ENCODE measurements around the gene GRIN3B. TPM values are rescaled to one million over a fixed set of nuclear protein-coding genes. Genes with fewer than 3 reads are reported as not detected.
A peak's percentile ranks its signal among the peaks of the same experiment; 100 is the strongest.

GRIN3B gene
- total and polyA plus RNA-seq, 9 of the 15 experiments (the other 6 are each of a cell fraction or from before 2014, with no cell fraction given), result 0.06 to 0.95 (median 0.19) TPM; not detected in 6

GRCh38 chr19:1040476-1041271 lies 40.5 kb downstream of the GRIN3B start (continued):
- no peak for TF ChIP-seq ZBTB12 (CRISPR knock-in tag; IDR thresholded peaks at IDR 0.05)
- TF ChIP-seq CREBBP (IDR thresholded peaks at IDR 0.05; ENCODE audit: low read depth, low read length), result no peak
- no peak for TF ChIP-seq ZNF143 (CRISPR knock-in tag; IDR thresholded peaks at IDR 0.05)
- TF ChIP-seq EWSR1 (IDR thresholded peaks at IDR 0.05; ENCODE audit: borderline replicate concordance, low read depth, partially characterized antibody), result no peak
- no peak for TF ChIP-seq ZNF12 (CRISPR knock-in tag; IDR thresholded peaks at IDR 0.05)
- no peak for TF ChIP-seq CBX5 (IDR thresholded peaks at IDR 0.05; ENCODE audit: borderline replicate concordance, low read depth)
- no peak for TF ChIP-seq NFE2L1 (tag; IDR thresholded peaks at IDR 0.05; ENCODE audit: borderline replicate concordance, low read depth)
- TF ChIP-seq HINFP (tag; conservative IDR thresholded peaks at IDR 0.05; ENCODE audit: low read depth), result no peak
- no peak for TF ChIP-seq ZNF134 (CRISPR knock-in tag; conservative IDR thresholded peaks at IDR 0.05)
- no peak for TF ChIP-seq NR2F6 (CRISPR knock-in tag; IDR thresholded peaks at IDR 0.05)
- TF ChIP-seq MIER1 (IDR thresholded peaks at IDR 0.05; ENCODE audit: low read depth), result peak; percentile 38; the same call in 1 of the 2 replicates
- peak; percentile 56; the same call in 1 of the 2 replicates for TF ChIP-seq ZBTB33 (CRISPR knock-in tag; IDR thresholded peaks at IDR 0.05)
- peak; percentile 39 to 90 for TF ChIP-seq RCOR1 (IDR thresholded peaks at IDR 0.05; ENCODE audit: borderline replicate concordance in 1 of 2, low read depth in 2 of 2, low read length in 2 of 2)
- TF ChIP-seq TCF7 (IDR thresholded peaks at IDR 0.05; ENCODE audit: borderline replicate concordance), result no peak
- no peak for TF ChIP-seq RFX1 (IDR thresholded peaks at IDR 0.05)
- TF ChIP-seq MXI1 (IDR thresholded peaks at IDR 0.05; ENCODE audit: low read depth, low read length), result 0 out of 2 replicates have a peak, but pooled peaks have one; percentile 13
- 0 out of 2 replicates have a peak, but pooled peaks have one; percentile 21 for TF ChIP-seq GATAD2A (IDR thresholded peaks at IDR 0.05)
- no peak for TF ChIP-seq E2F3 (CRISPR knock-in tag; IDR thresholded peaks at IDR 0.05)
- TF ChIP-seq ZNF232 (CRISPR knock-in tag; IDR thresholded peaks at IDR 0.05), result no peak
- TF ChIP-seq USF1 (CRISPR knock-in tag; IDR thresholded peaks at IDR 0.05), result no peak
- TF ChIP-seq ZNF280A (IDR thresholded peaks at IDR 0.05; ENCODE audit: low read depth, partially characterized antibody), result no peak
- TF ChIP-seq TAF7 (tag; IDR thresholded peaks at IDR 0.05), result no peak

Data from K562 (cell line).